Measurements from ENCODE around the gene LRRC23. TPM values are rescaled to one million over a fixed set of nuclear protein-coding genes. Genes with fewer than 3 reads are reported as not detected.

Gene LRRC23
- total RNA-seq, 1 donor from 2014 or later = 12.5 TPM

- Histone ChIP-seq H3K4me3 (ENCODE audit: low read length in 3 of 3) (no peak overlapping the region), H3K27ac (ENCODE audit: low read depth, low read length) (no peak overlapping the region), H3K36me3 (ENCODE audit: control insufficient read depth in 3 of 3, insufficient read depth in 3 of 3, low read length in 3 of 3) (peaks cover 0 to 5% (median 0%) of the 10 kb centered on the region in 3 donors), H3K27me3 (ENCODE audit: control insufficient read depth in 3 of 3, insufficient read depth in 3 of 3, low read length in 3 of 3) (no peaks in the 10 kb centered on the region), H3K9ac (ENCODE audit: low read depth in 1 of 3, low read length in 3 of 3) (peak overlapping the region in 1 of 3 donors; percentile 33), H3K9me3 (ENCODE audit: control insufficient read depth in 3 of 3, low read length in 3 of 3) (no peaks in the 10 kb centered on the region), H3K4me1 (ENCODE audit: control insufficient read depth in 3 of 3, insufficient read depth in 3 of 3, low read length in 3 of 3) (peaks cover 34 to 39% (median 36%) of the 10 kb centered on the region in 3 donors)
These were observed 19.2 kb downstream of the LRRC23 start for GRCh38 chr12:6923851-6924250.

- Histone ChIP-seq H3K27ac (ENCODE audit: low read depth, low read length) (peak overlapping the region; percentile 93), H3K36me3 (ENCODE audit: control insufficient read depth in 3 of 3, insufficient read depth in 3 of 3, low read length in 3 of 3) (peaks cover 0 to 2% (median 0%) of the 10 kb centered on the region in 3 donors), H3K9me3 (ENCODE audit: control insufficient read depth in 3 of 3, low read length in 3 of 3) (no peaks in the 10 kb centered on the region), H3K9ac (ENCODE audit: low read depth in 1 of 3, low read length in 3 of 3) (peak overlapping the region; percentile 34 to 83 (median 72)), H3K4me3 (ENCODE audit: low read length in 3 of 3) (peak overlapping the region; percentile 31 to 61 (median 33)), H3K27me3 (ENCODE audit: control insufficient read depth in 3 of 3, insufficient read depth in 3 of 3, low read length in 3 of 3) (no peaks in the 10 kb centered on the region), H3K4me1 (ENCODE audit: control insufficient read depth in 3 of 3, insufficient read depth in 3 of 3, low read length in 3 of 3) (peaks cover 47 to 52% (median 49%) of the 10 kb centered on the region in 3 donors)
These were observed 20.6 kb downstream of the LRRC23 start for GRCh38 chr12:6925239-6925539.

GRCh38 chr12:6925540-6926279 is 21.1 kb downstream of the LRRC23 start:
- Histone ChIP-seq H3K4me1 (ENCODE audit: control insufficient read depth in 3 of 3, insufficient read depth in 3 of 3, low read length in 3 of 3) (peaks cover 49 to 52% (median 50%) of the 10 kb centered on the region in 3 donors), H3K9ac (ENCODE audit: low read depth in 1 of 3, low read length in 3 of 3) (peak overlapping the region; percentile 72 to 83 (median 81)), H3K36me3 (ENCODE audit: control insufficient read depth in 3 of 3, insufficient read depth in 3 of 3, low read length in 3 of 3) (peaks cover 0 to 2% (median 0%) of the 10 kb centered on the region in 3 donors), H3K9me3 (ENCODE audit: control insufficient read depth in 3 of 3, low read length in 3 of 3) (no peaks in the 10 kb centered on the region), H3K27ac (ENCODE audit: low read depth, low read length) (peak overlapping the region; percentile 93), H3K27me3 (ENCODE audit: control insufficient read depth in 3 of 3, insufficient read depth in 3 of 3, low read length in 3 of 3) (no peaks in the 10 kb centered on the region), H3K4me3 (ENCODE audit: low read length in 3 of 3) (peak overlapping the region; percentile 61 to 67 (median 66))

GRCh38 chr12:6927379-6928021 is 22.9 kb downstream of the LRRC23 start, which contains the start of gene ATN1:
ATN1 (plus strand) TSS chr12:6927959; CDS start chr12:6934002, 6,043 bp downstream.
- no peaks in the 10 kb centered on the region for H3K9me3 ChIP-seq (ENCODE audit: control insufficient read depth in 3 of 3, low read length in 3 of 3)
- H3K36me3 ChIP-seq (ENCODE audit: control insufficient read depth in 3 of 3, insufficient read depth in 3 of 3, low read length in 3 of 3) = no peaks in the 10 kb centered on the region
- H3K4me3 ChIP-seq (ENCODE audit: low read length in 3 of 3) = peak within 1 kb of the TSS; percentile 77 to 79 (median 78)
- H3K27me3 ChIP-seq (ENCODE audit: control insufficient read depth in 3 of 3, insufficient read depth in 3 of 3, low read length in 3 of 3) = no peaks in the 10 kb centered on the region
- peak within 1 kb of the TSS; percentile 83 to 88 (median 86) for H3K9ac ChIP-seq (ENCODE audit: low read depth in 1 of 3, low read length in 3 of 3)
- H3K27ac ChIP-seq (ENCODE audit: low read depth, low read length) = peak within 1 kb of the TSS; percentile 93
- H3K4me1 ChIP-seq (ENCODE audit: control insufficient read depth in 3 of 3, insufficient read depth in 3 of 3, low read length in 3 of 3) = peaks cover 49 to 56% (median 50%) of the 10 kb centered on the region in 3 donors

- H3K27ac ChIP-seq (ENCODE audit: low read depth, low read length) = peak overlapping the region; percentile 89
- peak overlapping the region; percentile 75 to 79 (median 78) for H3K4me3 ChIP-seq (ENCODE audit: low read length in 3 of 3)
- H3K9ac ChIP-seq (ENCODE audit: low read depth in 1 of 3, low read length in 3 of 3) = peak overlapping the region; percentile 81 to 88 (median 86)
- no peaks in the 10 kb centered on the region for H3K36me3 ChIP-seq (ENCODE audit: control insufficient read depth in 3 of 3, insufficient read depth in 3 of 3, low read length in 3 of 3)
- H3K9me3 ChIP-seq (ENCODE audit: control insufficient read depth in 3 of 3, low read length in 3 of 3) = no peaks in the 10 kb centered on the region
- H3K4me1 ChIP-seq (ENCODE audit: control insufficient read depth in 3 of 3, insufficient read depth in 3 of 3, low read length in 3 of 3) = peaks cover 49 to 56% (median 54%) of the 10 kb centered on the region in 3 donors
- no peaks in the 10 kb centered on the region for H3K27me3 ChIP-seq (ENCODE audit: control insufficient read depth in 3 of 3, insufficient read depth in 3 of 3, low read length in 3 of 3)
These were observed 23.5 kb downstream of the LRRC23 start for GRCh38 chr12:6928022-6928702.

GRCh38 chr12:6928703-6929407 is 24.2 kb downstream of the LRRC23 start:
- Histone ChIP-seq H3K4me3 (ENCODE audit: low read length in 3 of 3) (peak overlapping the region; percentile 75 to 79 (median 78)), H3K9ac (ENCODE audit: low read depth in 1 of 3, low read length in 3 of 3) (peak overlapping the region; percentile 81 to 88 (median 86)), H3K9me3 (ENCODE audit: control insufficient read depth in 3 of 3, low read length in 3 of 3) (no peaks in the 10 kb centered on the region), H3K27ac (ENCODE audit: low read depth, low read length) (peak overlapping the region; percentile 89), H3K36me3 (ENCODE audit: control insufficient read depth in 3 of 3, insufficient read depth in 3 of 3, low read length in 3 of 3) (peaks cover 0 to 4% (median 3%) of the 10 kb centered on the region in 3 donors), H3K27me3 (ENCODE audit: control insufficient read depth in 3 of 3, insufficient read depth in 3 of 3, low read length in 3 of 3) (no peaks in the 10 kb centered on the region), H3K4me1 (ENCODE audit: control insufficient read depth in 3 of 3, insufficient read depth in 3 of 3, low read length in 3 of 3) (peaks cover 51 to 63% (median 60%) of the 10 kb centered on the region in 3 donors)

- H3K36me3 ChIP-seq (ENCODE audit: control insufficient read depth in 3 of 3, insufficient read depth in 3 of 3, low read length in 3 of 3) = peaks cover 0 to 11% (median 10%) of the 10 kb centered on the region in 3 donors
- no peaks in the 10 kb centered on the region for H3K9me3 ChIP-seq (ENCODE audit: control insufficient read depth in 3 of 3, low read length in 3 of 3)
- H3K27me3 ChIP-seq (ENCODE audit: control insufficient read depth in 3 of 3, insufficient read depth in 3 of 3, low read length in 3 of 3) = no peaks in the 10 kb centered on the region
- H3K4me3 ChIP-seq (ENCODE audit: low read length in 3 of 3) = peak overlapping the region; percentile 75 to 79 (median 78)
- peaks cover 50 to 63% (median 60%) of the 10 kb centered on the region in 3 donors for H3K4me1 ChIP-seq (ENCODE audit: control insufficient read depth in 3 of 3, insufficient read depth in 3 of 3, low read length in 3 of 3)
- peak overlapping the region; percentile 81 to 88 (median 86) for H3K9ac ChIP-seq (ENCODE audit: low read depth in 1 of 3, low read length in 3 of 3)
- H3K27ac ChIP-seq (ENCODE audit: low read depth, low read length) = peak overlapping the region; percentile 89
These were observed 25.1 kb downstream of the LRRC23 start for GRCh38 chr12:6929466-6930452.

- Histone ChIP-seq H3K36me3 (ENCODE audit: control insufficient read depth in 3 of 3, insufficient read depth in 3 of 3, low read length in 3 of 3) (peaks cover 6 to 15% (median 14%) of the 10 kb centered on the region in 3 donors), H3K9ac (ENCODE audit: low read depth in 1 of 3, low read length in 3 of 3) (peak overlapping the region in 1 of 3 donors; percentile 1), H3K4me1 (ENCODE audit: control insufficient read depth in 3 of 3, insufficient read depth in 3 of 3, low read length in 3 of 3) (peaks cover 35 to 56% (median 47%) of the 10 kb centered on the region in 3 donors), H3K27me3 (ENCODE audit: control insufficient read depth in 3 of 3, insufficient read depth in 3 of 3, low read length in 3 of 3) (no peaks in the 10 kb centered on the region), H3K27ac (ENCODE audit: low read depth, low read length) (no peak overlapping the region), H3K4me3 (ENCODE audit: low read length in 3 of 3) (no peak overlapping the region), H3K9me3 (ENCODE audit: control insufficient read depth in 3 of 3, low read length in 3 of 3) (no peaks in the 10 kb centered on the region)
These were observed 28.1 kb downstream of the LRRC23 start for GRCh38 chr12:6932766-6933165.
